Caco-2 (cell line): ENCODE results near the gene ARPC5L. TPM values are rescaled to one million over a fixed set of nuclear protein-coding genes. Genes with fewer than 3 reads are reported as not detected.

Experiments
- BruUV-seq: library from RNA; stranded (reverse); fragments of 400-500 nt; replicated peaks from 2 replicates; lab custom pipeline; 2021; lab: Mats Ljungman, UMichigan
- CTCF ChIA-PET: fragments of 300-600 bp; sonication (Branson Sonifier 250); formaldehyde crosslinking; loops from one replicate; lab custom pipeline; 2022; ENCODE audit warnings: antibody characterized with exemption; lab: Charles Lee
- POLR2A ChIA-PET: fragments of 300-600 bp; sonication (Branson Sonifier 250); formaldehyde crosslinking; loops from one replicate; lab custom pipeline; 2022; ENCODE audit warnings: antibody characterized with exemption; lab: Charles Lee
- DNase-seq, 2 experiments: peaks; one replicate each; pipeline versions ENCODE4 v3.0.0 to v3.0.0-alpha.2; 2020 to 2022
- H3K27me3 ChIP-seq: replicated peaks from 2 replicates; pipeline ENCODE4 v1.6.0; 2011; ENCODE audit warnings: low read length; ENCODE audit not compliant: control insufficient read depth, insufficient read depth
- H3K36me3 ChIP-seq: 2 replicates; pipeline ENCODE4 v1.5.1; 2011; ENCODE audit warnings: low read length; ENCODE audit not compliant: control insufficient read depth, insufficient read depth
- H3K4me1 ChIP-seq: fragments of 250-450 bp; sonication (Bioruptor Pico); 2 replicates; pipeline ENCODE4 v1.5.1; 2020; ENCODE audit warnings: mild to moderate bottlenecking
- H3K4me3 ChIP-seq: 2 replicates; pipeline ENCODE4 v1.5.1; 2011; ENCODE audit warnings: low read depth, mild to moderate bottlenecking, control low read depth, low read length
- H3K9me3 ChIP-seq: fragments of 250-450 bp; sonication (Bioruptor Pico); 2 replicates; pipeline ENCODE4 v1.5.1; 2020; ENCODE audit warnings: mild to moderate bottlenecking, moderate library complexity
- H3K27ac Mint-ChIP-seq: one replicate; pipeline ENCODE4 v1.8.0; 2022; ENCODE audit warnings: mixed read lengths; ENCODE audit not compliant: unreplicated experiment
- H3K27me3 Mint-ChIP-seq: one replicate; pipeline ENCODE4 v1.8.0; 2022; ENCODE audit warnings: mixed read lengths; ENCODE audit not compliant: insufficient read depth, unreplicated experiment
- H3K36me3 Mint-ChIP-seq: one replicate; pipeline ENCODE4 v1.8.0; 2022; ENCODE audit warnings: mild to moderate bottlenecking, mixed read lengths; ENCODE audit not compliant: insufficient read depth, unreplicated experiment
- H3K4me1 Mint-ChIP-seq: one replicate; pipeline ENCODE4 v1.8.0; 2022; ENCODE audit warnings: low read depth, mixed read lengths; ENCODE audit not compliant: unreplicated experiment
- H3K4me3 Mint-ChIP-seq: one replicate; pipeline ENCODE4 v1.8.0; 2022; ENCODE audit warnings: mild to moderate bottlenecking, moderate library complexity, mixed read lengths; ENCODE audit not compliant: unreplicated experiment
- H3K9me3 Mint-ChIP-seq: one replicate; pipeline ENCODE4 v1.8.0; 2022; ENCODE audit warnings: mixed read lengths; ENCODE audit not compliant: unreplicated experiment
- CTCF ChIP-seq, 2 experiments: fragments of 200-600 bp in 1 of 2; IDR thresholded peaks; 1 replicate in 1 of 2; 2 replicates in 1 of 2; pipeline versions ENCODE4 v1.5.1 to v1.8.0; 2011 to 2022; ENCODE audit warnings: antibody characterized with exemption in 1 of 2, control low read depth in 1 of 2, inconsistent platforms in 1 of 2, low read depth in 1 of 2, low read length in 1 of 2, mild to moderate bottlenecking in 1 of 2, moderate library complexity in 1 of 2; ENCODE audit not compliant: insufficient read depth in 1 of 2, severe bottlenecking in 1 of 2, unreplicated experiment in 1 of 2
- intact Hi-C: fragments of 100-400 bp; cut with micrococcal nuclease; formaldehyde crosslinking; loops from one replicate; pipeline ENCODE4 v1.10.0; 2022; ENCODE audit not compliant: unreplicated experiment
- total RNA-seq: library from RNA; stranded (reverse); gene quantifications from 2 replicates; pipeline ENCODE4 v1.2.3, GENCODE V29; 2022

The ARPC5L gene
- total RNA-seq, 1 experiment from 2014 or later = 60.1 TPM

DNA sequence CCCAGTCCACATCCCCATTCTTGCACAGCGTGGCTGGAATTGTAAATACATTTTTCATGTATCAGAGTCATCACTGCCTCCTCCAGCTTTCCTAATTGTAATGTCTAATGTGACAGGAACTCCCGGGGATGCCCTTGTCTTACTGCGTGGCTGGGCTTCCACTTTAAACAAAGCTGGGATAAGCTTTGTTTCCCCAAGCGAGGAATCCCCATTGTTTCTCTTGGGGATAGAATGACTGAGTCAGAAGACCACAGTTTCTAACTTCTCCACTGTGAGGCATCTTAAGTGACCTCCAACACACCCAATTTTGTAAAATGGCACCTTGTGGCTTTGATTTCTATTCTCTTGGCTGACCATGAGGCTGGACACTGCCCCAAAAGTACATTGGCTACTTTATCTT is 22.4 kb downstream of the ARPC5L start:
- BruUV-seq = no TSS peak
- no peaks in the 10 kb centered on the region for H3K36me3 ChIP-seq
- no peak for TF ChIP-seq CTCF (IDR thresholded peaks at IDR 0.05; ENCODE audit: insufficient read depth in 1 of 2, low read depth in 1 of 2, low read length in 1 of 2, severe bottlenecking in 1 of 2, unreplicated experiment in 1 of 2)
- Mint-ChIP-seq H3K4me3 (no peak overlapping the region), H3K36me3 (peaks cover 24% of the 10 kb centered on the region), H3K27me3 (no peaks in the 10 kb centered on the region), H3K4me1 (no peaks in the 10 kb centered on the region), H3K27ac (no peak overlapping the region), H3K9me3 (no peaks in the 10 kb centered on the region)
- H3K4me3 ChIP-seq = no peak overlapping the region
- no peaks in the 10 kb centered on the region for H3K9me3 ChIP-seq
- no peak for DNase-seq
- POLR2A ChIA-PET = no interaction called here
- H3K27me3 ChIP-seq = no peaks in the 10 kb centered on the region
- intact Hi-C loops = no loop called here
- H3K4me1 ChIP-seq = no peaks in the 10 kb centered on the region
- CTCF ChIA-PET = no interaction called here

- TF ChIP-seq CTCF (IDR thresholded peaks at IDR 0.05; ENCODE audit: insufficient read depth in 1 of 2, low read depth in 1 of 2, low read length in 1 of 2, severe bottlenecking in 1 of 2, unreplicated experiment in 1 of 2) = no peak
- H3K36me3 Mint-ChIP-seq = peaks cover 28% of the 10 kb centered on the region
- Histone ChIP-seq H3K36me3 (no peaks in the 10 kb centered on the region), H3K4me3 (no peak overlapping the region), H3K4me1 (no peaks in the 10 kb centered on the region), H3K27me3 (no peaks in the 10 kb centered on the region), H3K9me3 (no peaks in the 10 kb centered on the region)
- H3K4me1 Mint-ChIP-seq = no peaks in the 10 kb centered on the region
- no peak overlapping the region for H3K27ac Mint-ChIP-seq
- ChIA-PET CTCF (no interaction called here), POLR2A (no interaction called here)
- BruUV-seq = no TSS peak
- intact Hi-C loops = no loop called here
- no peak overlapping the region for H3K4me3 Mint-ChIP-seq
- H3K9me3 Mint-ChIP-seq = no peaks in the 10 kb centered on the region
- no peaks in the 10 kb centered on the region for H3K27me3 Mint-ChIP-seq
- DNase-seq = no peak
Observed at GRCh38 chr9:124885551-124885950, 23.6 kb downstream of the ARPC5L start.

GRCh38 chr9:124886461-124886860 is 24.5 kb downstream of the ARPC5L start:
- Histone ChIP-seq H3K9me3 (no peaks in the 10 kb centered on the region), H3K4me1 (no peaks in the 10 kb centered on the region), H3K27me3 (no peaks in the 10 kb centered on the region), H3K36me3 (no peaks in the 10 kb centered on the region), H3K4me3 (no peak overlapping the region)
- no peak for TF ChIP-seq CTCF (IDR thresholded peaks at IDR 0.05; ENCODE audit: insufficient read depth in 1 of 2, low read depth in 1 of 2, low read length in 1 of 2, severe bottlenecking in 1 of 2, unreplicated experiment in 1 of 2)
- no peak overlapping the region for H3K4me3 Mint-ChIP-seq
- no peaks in the 10 kb centered on the region for H3K9me3 Mint-ChIP-seq
- H3K27ac Mint-ChIP-seq = no peak overlapping the region
- POLR2A ChIA-PET = no interaction called here
- no peak for DNase-seq
- CTCF ChIA-PET = no interaction called here
- H3K36me3 Mint-ChIP-seq = peaks cover 30% of the 10 kb centered on the region
- BruUV-seq = no TSS peak
- H3K4me1 Mint-ChIP-seq = no peaks in the 10 kb centered on the region
- intact Hi-C loops = no loop called here
- H3K27me3 Mint-ChIP-seq = no peaks in the 10 kb centered on the region
